ENCODE measurements around the gene RANBP3.

RANBP3 gene

GRCh38 chr19:5955636-5955935, 22.4 kb downstream of the RANBP3 start:
- TF ChIP-seq CTCF (conservative IDR thresholded peaks at IDR 0.05): no peak
- H3K27ac ChIP-seq: peak overlapping the region; percentile 63

- no peak for TF ChIP-seq CTCF (conservative IDR thresholded peaks at IDR 0.05)
- peak overlapping the region; percentile 63 for H3K27ac ChIP-seq
Observed at GRCh38 chr19:5954293-5954692, 23.6 kb downstream of the RANBP3 start.

DNA sequence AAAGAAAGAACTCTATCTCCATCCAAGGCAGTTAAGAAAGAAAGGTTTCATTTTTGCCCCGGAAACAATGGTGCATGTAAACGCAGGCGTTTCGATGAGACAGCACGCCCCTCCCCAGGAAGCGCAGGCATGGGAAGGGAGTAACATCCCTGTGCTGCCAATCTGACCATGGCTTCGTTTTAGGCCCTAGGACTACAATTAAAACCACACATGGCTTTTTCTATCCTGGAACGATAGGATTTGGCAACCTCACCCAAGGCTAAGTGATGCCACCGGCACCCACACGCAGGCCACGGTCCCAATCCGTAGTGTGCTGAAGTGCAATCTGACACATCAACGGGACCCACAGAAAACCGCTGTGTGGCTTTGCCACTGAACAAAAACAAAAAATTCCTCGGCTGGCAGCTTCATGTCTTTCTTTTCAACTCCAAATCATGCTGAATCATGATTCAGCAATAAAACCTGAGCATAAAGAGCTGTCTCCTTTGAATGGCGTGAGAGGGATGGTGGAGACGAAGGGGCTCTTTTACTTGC, 24.2 kb downstream of the RANBP3 start:
- no peak for TF ChIP-seq CTCF (conservative IDR thresholded peaks at IDR 0.05)
- H3K27ac ChIP-seq: peak overlapping the region; percentile 63

DNA sequence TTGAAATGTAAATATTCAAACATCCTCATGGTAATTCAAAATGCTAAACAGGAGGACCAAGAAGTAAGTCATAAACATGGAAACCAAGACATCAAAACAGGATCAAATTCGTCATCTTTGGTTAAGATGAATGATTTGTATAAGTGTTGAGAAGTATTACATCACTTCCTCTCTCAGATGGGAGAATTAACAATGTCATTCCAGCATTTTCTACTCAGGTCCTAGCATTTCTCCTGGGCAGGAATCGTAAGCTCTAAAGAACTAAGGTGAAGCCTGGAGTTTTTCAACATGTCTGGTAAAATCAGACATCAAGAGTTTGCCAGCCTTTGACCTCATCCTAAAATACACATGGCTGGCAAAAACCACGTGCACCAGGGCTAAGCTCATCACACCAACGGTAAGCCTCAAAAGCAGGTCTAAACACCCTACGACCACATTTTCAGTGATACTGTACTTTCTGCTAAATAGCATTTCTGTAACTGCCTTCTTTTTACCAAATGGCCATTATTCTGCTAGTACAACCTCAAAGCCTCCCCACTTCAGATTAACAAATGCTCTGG, 24.8 kb downstream of the RANBP3 start:
- H3K27ac ChIP-seq: no peak overlapping the region

GRCh38 chr19:5952193-5953029, 25.5 kb downstream of the RANBP3 start:
- H3K27ac ChIP-seq: no peak overlapping the region
- TF ChIP-seq CTCF (conservative IDR thresholded peaks at IDR 0.05): no peak

More for the DNA sequence above, 24.8 kb downstream of the RANBP3 start:
- no peak for TF ChIP-seq CTCF (conservative IDR thresholded peaks at IDR 0.05)

DNA sequence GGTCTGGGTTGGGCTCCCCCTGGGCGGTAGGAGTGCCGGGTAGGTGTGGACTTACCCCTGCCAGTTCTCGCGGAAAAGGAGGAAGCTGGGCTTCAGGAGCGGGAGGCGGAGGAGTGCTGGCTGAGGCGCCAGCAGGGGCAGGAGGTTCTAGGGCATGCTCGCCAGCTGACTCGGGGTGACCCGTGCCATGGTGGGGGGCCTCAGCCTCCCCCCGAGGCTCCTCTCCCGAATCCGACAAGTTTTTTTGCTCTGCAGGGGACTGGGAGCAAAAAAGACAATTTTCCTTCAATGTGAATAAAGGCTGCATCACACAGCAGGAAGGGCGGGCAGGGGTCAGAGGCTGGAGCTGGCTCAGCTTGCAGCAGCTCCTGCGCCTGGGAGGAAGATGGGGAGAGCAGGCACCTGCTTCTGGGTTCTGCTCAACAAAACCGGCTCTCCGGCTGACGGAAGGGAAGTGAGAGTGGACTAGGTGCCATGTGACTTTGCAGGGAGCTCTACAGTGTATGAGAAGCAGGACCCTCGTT, 26.5 kb downstream of the RANBP3 start:
- TF ChIP-seq CTCF (conservative IDR thresholded peaks at IDR 0.05): no peak
- no peak overlapping the region for H3K27ac ChIP-seq

- no peak for TF ChIP-seq CTCF (conservative IDR thresholded peaks at IDR 0.05)
- H3K27ac ChIP-seq: no peak overlapping the region
Observed at GRCh38 chr19:5950741-5951140, 27.2 kb downstream of the RANBP3 start.

Measured in VCaP (cell line).